ENCODE results near the gene CDH6. TPM values are rescaled to one million over a fixed set of nuclear protein-coding genes. Genes with fewer than 3 reads are reported as not detected.

Gene CDH6
- total and polyA plus RNA-seq, 2 of the 13 experiments (the other 11 are each of a cell fraction or from before 2014, with no cell fraction given): not detected

DNA sequence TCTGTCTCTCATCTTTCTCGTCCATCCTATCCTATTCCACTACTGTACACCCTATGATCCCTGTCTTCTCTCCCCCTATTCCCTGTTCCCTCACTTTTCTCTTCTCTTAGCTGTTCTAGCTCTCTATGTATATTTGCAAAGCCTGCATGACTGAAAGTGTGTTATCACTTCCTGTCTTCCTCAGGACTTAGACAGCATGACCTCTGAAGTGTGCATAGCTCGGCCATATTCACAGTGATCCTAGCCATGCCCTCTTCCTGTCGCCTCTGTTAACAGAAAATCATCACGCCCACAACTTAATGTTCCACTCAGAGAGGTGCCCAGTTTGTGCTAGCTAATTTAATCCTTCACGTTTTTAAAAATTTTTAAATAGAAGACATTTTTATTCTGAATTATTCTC, 35.8 kb upstream of the CDH6 start:
- H3K27me3 ChIP-seq (ENCODE audit: control insufficient read depth in 1 of 2, insufficient read depth in 2 of 2, low read length in 2 of 2): no peaks in the 10 kb centered on the region
- ATAC-seq (no peak), DNase-seq (ENCODE audit: low spot score) (no peak), FAIRE-seq (no peak)
- peaks cover 9% of the 10 kb centered on the region for H3K4me1 ChIP-seq (ENCODE audit: insufficient read depth, low read length)
- intact Hi-C loops (cut with micrococcal nuclease; ENCODE audit: unreplicated experiment): no loop called here
- H3K4me2 ChIP-seq (ENCODE audit: low read depth, low read length): no peak overlapping the region
- BruUV-seq (replicated peaks): no TSS peak
- no peak for TF ChIP-seq MXD4 (CRISPR knock-in tag; IDR thresholded peaks at IDR 0.05)
- no peak for TF ChIP-seq FOXC1 (CRISPR knock-in tag; IDR thresholded peaks at IDR 0.05; ENCODE audit: borderline replicate concordance)
- TF ChIP-seq, protein P1, sequence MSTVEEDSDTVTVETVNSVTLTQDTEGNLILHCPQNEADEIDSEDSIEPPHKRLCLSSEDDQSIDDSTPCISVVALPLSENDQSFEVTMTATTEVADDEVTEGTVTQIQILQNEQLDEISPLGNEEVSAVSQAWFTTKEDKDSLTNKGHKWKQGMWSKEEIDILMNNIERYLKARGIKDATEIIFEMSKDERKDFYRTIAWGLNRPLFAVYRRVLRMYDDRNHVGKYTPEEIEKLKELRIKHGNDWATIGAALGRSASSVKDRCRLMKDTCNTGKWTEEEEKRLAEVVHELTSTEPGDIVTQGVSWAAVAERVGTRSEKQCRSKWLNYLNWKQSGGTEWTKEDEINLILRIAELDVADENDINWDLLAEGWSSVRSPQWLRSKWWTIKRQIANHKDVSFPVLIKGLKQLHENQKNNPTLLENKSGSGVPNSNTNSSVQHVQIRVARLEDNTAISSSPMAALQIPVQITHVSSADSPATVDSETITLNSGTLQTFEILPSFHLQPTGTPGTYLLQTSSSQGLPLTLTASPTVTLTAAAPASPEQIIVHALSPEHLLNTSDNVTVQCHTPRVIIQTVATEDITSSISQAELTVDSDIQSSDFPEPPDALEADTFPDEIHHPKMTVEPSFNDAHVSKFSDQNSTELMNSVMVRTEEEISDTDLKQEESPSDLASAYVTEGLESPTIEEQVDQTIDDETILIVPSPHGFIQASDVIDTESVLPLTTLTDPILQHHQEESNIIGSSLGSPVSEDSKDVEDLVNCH (CRISPR knock-in tag; IDR thresholded peaks at IDR 0.05): no peak
- no peak for TF ChIP-seq NONO (IDR thresholded peaks at IDR 0.05)
- no peak for TF ChIP-seq NONO (CRISPR knock-in tag; conservative IDR thresholded peaks at IDR 0.05)
- no peak for TF ChIP-seq ZSCAN25 (CRISPR knock-in tag; IDR thresholded peaks at IDR 0.05)
- TF ChIP-seq MTA3 (CRISPR knock-in tag; IDR thresholded peaks at IDR 0.05): no peak
- no peak for TF ChIP-seq NR2C2 (CRISPR knock-in tag; IDR thresholded peaks at IDR 0.05; ENCODE audit: borderline replicate concordance)
- TF ChIP-seq HNRNPK (IDR thresholded peaks at IDR 0.05; ENCODE audit: low read depth, low read length, poor library complexity, severe bottlenecking): no peak
- TF ChIP-seq SRF (IDR thresholded peaks at IDR 0.05; ENCODE audit: low read depth, low read length): no peak
- TF ChIP-seq PAF1 (CRISPR knock-in tag; IDR thresholded peaks at IDR 0.05): no peak
- no peak for TF ChIP-seq SP2 (CRISPR knock-in tag; IDR thresholded peaks at IDR 0.05)
- TF ChIP-seq CBX1 (IDR thresholded peaks at IDR 0.05; ENCODE audit: low read depth): no peak
- H4K20me1 ChIP-seq (ENCODE audit: insufficient read depth, low read length): no peaks in the 10 kb centered on the region
- H2AFZ ChIP-seq (ENCODE audit: low read length): no peak overlapping the region
- H3K9me3 ChIP-seq (ENCODE audit: low read length): no peaks in the 10 kb centered on the region
- in situ Hi-C loops (cut with HindIII; ENCODE audit: extremely low pct_ligation_motif_present, low pct_unique_long_range_greater_than_20kb): no loop called here
- ChIA-PET CTCF (ENCODE audit: low intra/inter-chr PET ratio, low total read pairs) (no interaction called here), POLR2A (no interaction called here)
- 3% methylated on average over 5 of the region's 5 CpGs for WGBS (ENCODE audit: low lambda C conversion rate)
- H3K9ac ChIP-seq (ENCODE audit: insufficient read depth, low read depth, low read length): no peak overlapping the region
- no peak overlapping the region for H3K27ac ChIP-seq (ENCODE audit: extremely low read length, insufficient read depth, low read length)
- no peak overlapping the region for H3K4me3 ChIP-seq (replicated peaks in 1 of 3; ENCODE audit: insufficient read depth in 1 of 3, low read depth in 2 of 3, low read length in 3 of 3)
- no peaks in the 10 kb centered on the region for H3K36me3 ChIP-seq (replicated peaks in 1 of 2; ENCODE audit: control insufficient read depth in 1 of 2, insufficient read depth in 2 of 2, low read length in 2 of 2)
- H3K79me2 ChIP-seq (ENCODE audit: insufficient read depth, low read length): no peaks in the 10 kb centered on the region
